OCI-LY7 (cell line): ENCODE results near the gene DCC. TPM values are rescaled to one million over a fixed set of nuclear protein-coding genes. Genes with fewer than 3 reads are reported as not detected.

Experiments used
- BruUV-seq: library from RNA; stranded (reverse); fragments of 400-500 nt; replicated peaks from 2 replicates; lab custom pipeline; 2021; lab: Mats Ljungman, UMichigan
- CTCF ChIA-PET: fragments of 300-600 bp; sonication (Branson Sonifier 250); formaldehyde crosslinking; loops from one replicate; lab custom pipeline; 2022; ENCODE audit warnings: antibody characterized with exemption; ENCODE audit not compliant: unreplicated experiment; lab: Charles Lee
- POLR2A ChIA-PET: fragments of 300-600 bp; sonication (Branson Sonifier 250); formaldehyde crosslinking; loops from one replicate; lab custom pipeline; 2022; ENCODE audit warnings: antibody characterized with exemption; lab: Charles Lee
- DNase-seq: peaks from one replicate; pipeline ENCODE4 v3.0.0-alpha.2; 2015; ENCODE audit warnings: low spot score
- H2AFZ ChIP-seq: fragments of 200-600 bp; sonication (generic), shearing (Covaris generic); 2 replicates; pipeline ENCODE4 v1.6.1; 2014; ENCODE audit warnings: mild to moderate bottlenecking, antibody characterized with exemption, low read length, moderate library complexity
- H3K27ac ChIP-seq: fragments of 200-600 bp; sonication (generic); 2 replicates; pipeline ENCODE4 v1.5.1; 2014; ENCODE audit warnings: mixed run types, low read depth, mild to moderate bottlenecking, moderate library complexity, low read length, inconsistent platforms; ENCODE audit not compliant: poor library complexity, severe bottlenecking
- H3K36me3 ChIP-seq: fragments of 200-600 bp; sonication (generic); 2 replicates; pipeline ENCODE4 v1.6.1; 2014; ENCODE audit warnings: mild to moderate bottlenecking, antibody characterized with exemption, low read length, moderate library complexity, mixed read lengths; ENCODE audit not compliant: insufficient read depth
- H3K4me1 ChIP-seq: fragments of 200-600 bp; sonication (generic); 2 replicates; pipeline ENCODE4 v1.5.1; 2014; ENCODE audit warnings: mild to moderate bottlenecking, low read length; ENCODE audit not compliant: insufficient read depth, poor library complexity, severe bottlenecking
- H3K4me2 ChIP-seq: fragments of 200-600 bp; sonication (generic); 2 replicates; pipeline ENCODE4 v1.6.1; 2014; ENCODE audit warnings: mild to moderate bottlenecking, low read length
- H3K4me3 ChIP-seq: fragments of 200-600 bp; sonication (generic); 2 replicates; pipeline ENCODE4 v1.5.1; 2014; ENCODE audit warnings: mild to moderate bottlenecking, low read depth, low read length; ENCODE audit not compliant: poor library complexity, severe bottlenecking
- H3K79me2 ChIP-seq: fragments of 200-600 bp; sonication (generic); 2 replicates; pipeline ENCODE4 v1.6.1; 2016; ENCODE audit warnings: low read depth, mild to moderate bottlenecking, low read length, moderate library complexity, mixed read lengths; ENCODE audit not compliant: insufficient read depth
- H3K9me2 ChIP-seq: fragments of 200-600 bp; sonication (generic); 2 replicates; pipeline ENCODE4 v1.6.1; 2016; ENCODE audit warnings: mild to moderate bottlenecking, low read length, mixed read lengths; ENCODE audit not compliant: insufficient read depth
- H3K9me3 ChIP-seq: fragments of 200-600 bp; sonication (generic); 2 replicates; pipeline ENCODE4 v1.6.1; 2014; ENCODE audit warnings: mild to moderate bottlenecking, mixed run types, low read length, mixed read lengths
- H4K20me1 ChIP-seq: fragments of 200-600 bp; sonication (generic); 2 replicates; pipeline ENCODE4 v1.6.1; 2014; ENCODE audit warnings: mild to moderate bottlenecking, antibody characterized with exemption, low read length, moderate library complexity, mixed read lengths; ENCODE audit not compliant: insufficient read depth
- EZH2phosphoT487 ChIP-seq: fragments of 200-600 bp; sonication (generic); IDR thresholded peaks from 2 replicates; pipeline ENCODE4 v1.6.1; 2018; ENCODE audit warnings: low read depth, borderline replicate concordance, mild to moderate bottlenecking, mixed run types, antibody characterized with exemption, low read length, moderate library complexity, mixed read lengths
- intact Hi-C: fragments of 100-400 bp; cut with micrococcal nuclease; formaldehyde crosslinking; loops from one replicate; pipeline ENCODE4 v1.10.0; 2022; ENCODE audit not compliant: unreplicated experiment
- total RNA-seq, 2 experiments: library from RNA; depleted of rRNA in 1 of 2; stranded (reverse); fragments of >200 nt in 1 of 2; shearing (Covaris generic) in 1 of 2; gene quantifications; 2 replicates each; pipeline ENCODE4 v1.2.3, GENCODE V29; 2014 to 2022
- TF ChIP-seq, protein P1 (sequence below): fragments of 200-600 bp; sonication (generic); conservative IDR thresholded peaks from 2 replicates; pipeline ENCODE4 v1.5.1; 2014; ENCODE audit warnings: mild to moderate bottlenecking, antibody characterized with exemption, low read length, moderate library complexity, mixed read lengths

Gene DCC
- total RNA-seq, 2 experiments from 2014 or later, result not detected

DNA sequence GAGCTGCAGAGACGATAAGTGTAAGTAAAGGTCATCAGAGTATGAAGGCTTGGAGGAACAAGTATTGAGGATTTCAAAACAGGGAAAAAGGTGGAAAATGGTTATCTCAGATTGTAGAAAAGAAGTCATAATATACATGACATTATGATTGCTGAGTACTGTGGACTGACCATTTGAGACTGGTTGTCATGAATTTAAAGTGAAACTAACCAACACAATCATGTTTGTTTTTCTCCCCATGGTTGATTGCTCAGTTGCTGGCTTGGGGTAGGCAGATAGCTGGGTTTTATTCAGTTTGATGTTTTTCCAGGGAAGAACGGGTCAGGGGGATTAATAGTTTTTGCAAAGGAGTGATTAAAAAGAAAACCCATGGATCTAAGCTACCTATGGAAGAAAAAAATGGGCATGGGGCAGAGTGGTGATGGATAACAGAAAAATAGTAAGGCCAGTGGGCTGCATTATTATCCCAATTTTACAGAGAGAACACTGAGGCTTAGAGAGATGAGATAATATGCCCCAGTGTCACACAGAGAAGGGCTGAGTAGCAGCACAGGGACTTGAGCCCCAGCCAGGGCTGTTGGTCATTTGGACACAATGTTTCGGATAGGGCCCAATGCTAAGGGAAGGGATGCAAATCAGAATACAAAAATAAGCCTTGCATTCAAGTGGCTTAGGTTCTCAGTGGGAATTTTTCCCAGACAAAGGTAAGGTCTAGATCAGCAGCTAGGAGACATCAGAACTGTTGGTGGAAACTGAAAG, 885.7 kb downstream of the DCC start:
- H3K9me3 ChIP-seq, result no peaks in the 10 kb centered on the region
- H3K4me1 ChIP-seq, result no peaks in the 10 kb centered on the region
- H4K20me1 ChIP-seq, result no peaks in the 10 kb centered on the region
- no peaks in the 10 kb centered on the region for H3K79me2 ChIP-seq
- DNase-seq, result no peak
- H3K4me2 ChIP-seq, result no peak overlapping the region
- intact Hi-C loops, result no loop called here
- no peaks in the 10 kb centered on the region for H3K9me2 ChIP-seq
- TF ChIP-seq, protein P1, sequence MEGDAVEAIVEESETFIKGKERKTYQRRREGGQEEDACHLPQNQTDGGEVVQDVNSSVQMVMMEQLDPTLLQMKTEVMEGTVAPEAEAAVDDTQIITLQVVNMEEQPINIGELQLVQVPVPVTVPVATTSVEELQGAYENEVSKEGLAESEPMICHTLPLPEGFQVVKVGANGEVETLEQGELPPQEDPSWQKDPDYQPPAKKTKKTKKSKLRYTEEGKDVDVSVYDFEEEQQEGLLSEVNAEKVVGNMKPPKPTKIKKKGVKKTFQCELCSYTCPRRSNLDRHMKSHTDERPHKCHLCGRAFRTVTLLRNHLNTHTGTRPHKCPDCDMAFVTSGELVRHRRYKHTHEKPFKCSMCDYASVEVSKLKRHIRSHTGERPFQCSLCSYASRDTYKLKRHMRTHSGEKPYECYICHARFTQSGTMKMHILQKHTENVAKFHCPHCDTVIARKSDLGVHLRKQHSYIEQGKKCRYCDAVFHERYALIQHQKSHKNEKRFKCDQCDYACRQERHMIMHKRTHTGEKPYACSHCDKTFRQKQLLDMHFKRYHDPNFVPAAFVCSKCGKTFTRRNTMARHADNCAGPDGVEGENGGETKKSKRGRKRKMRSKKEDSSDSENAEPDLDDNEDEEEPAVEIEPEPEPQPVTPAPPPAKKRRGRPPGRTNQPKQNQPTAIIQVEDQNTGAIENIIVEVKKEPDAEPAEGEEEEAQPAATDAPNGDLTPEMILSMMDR, result no peak
- no peak overlapping the region for H3K4me3 ChIP-seq
- no TSS peak for BruUV-seq
- H2AFZ ChIP-seq, result no peak overlapping the region
- no peak overlapping the region for H3K27ac ChIP-seq
- ChIA-PET CTCF (no interaction called here), POLR2A (no interaction called here)
- no peaks in the 10 kb centered on the region for H3K36me3 ChIP-seq

DNA sequence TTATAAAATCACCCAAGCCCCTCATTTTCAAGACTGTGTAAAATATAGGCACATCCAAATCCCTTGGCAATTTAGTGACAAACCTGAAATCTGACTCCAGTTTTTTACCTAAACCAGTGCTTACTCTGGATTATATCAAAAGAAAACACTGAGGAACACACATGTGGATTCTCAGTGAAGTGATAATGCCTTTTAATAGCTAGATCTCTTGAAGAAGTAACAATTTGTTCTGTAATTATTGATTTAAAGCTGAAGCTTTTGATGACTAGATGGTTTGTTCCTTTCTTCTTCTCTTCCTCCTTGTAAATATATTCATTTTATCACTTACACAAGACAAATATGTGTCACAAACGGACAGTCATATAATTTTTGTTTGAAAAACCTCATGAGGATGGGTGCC, 894.6 kb downstream of the DCC start:
- ChIA-PET POLR2A (no interaction called here), CTCF (no interaction called here)
- H3K4me2 ChIP-seq, result no peak overlapping the region
- H3K27ac ChIP-seq, result no peak overlapping the region
- no peaks in the 10 kb centered on the region for H3K36me3 ChIP-seq
- intact Hi-C loops, result no loop called here
- H3K4me3 ChIP-seq, result no peak overlapping the region
- H2AFZ ChIP-seq, result no peak overlapping the region
- H4K20me1 ChIP-seq, result no peaks in the 10 kb centered on the region
- TF ChIP-seq, protein P1, result no peak
- TF ChIP-seq EZH2phosphoT487, result no peak
- BruUV-seq, result no TSS peak
- H3K9me3 ChIP-seq, result no peaks in the 10 kb centered on the region
- H3K79me2 ChIP-seq, result no peaks in the 10 kb centered on the region
- no peak for DNase-seq
- no peaks in the 10 kb centered on the region for H3K4me1 ChIP-seq
- H3K9me2 ChIP-seq, result no peaks in the 10 kb centered on the region

DNA sequence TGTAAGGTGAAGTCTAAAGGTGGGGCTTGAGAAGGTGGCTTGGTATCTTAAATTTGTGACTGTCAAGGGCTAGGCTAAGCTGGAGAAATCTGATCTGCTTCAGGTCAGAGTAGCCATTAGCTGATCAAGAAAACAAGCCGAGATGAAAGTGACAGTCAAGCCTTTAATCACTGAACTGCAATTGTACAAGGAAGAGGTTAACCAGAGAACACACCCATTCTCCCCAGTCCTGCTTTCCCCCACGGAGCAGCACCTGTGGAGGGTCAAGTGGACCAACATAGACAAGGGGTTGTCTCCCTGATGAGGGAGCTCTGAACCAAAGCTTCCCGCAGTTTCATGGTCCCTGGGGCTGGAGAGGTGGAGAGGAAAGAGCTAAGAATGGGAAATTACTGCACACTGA, 901.2 kb downstream of the DCC start:
- Histone ChIP-seq H3K27ac (no peak overlapping the region), H3K9me3 (no peaks in the 10 kb centered on the region), H2AFZ (no peak overlapping the region), H3K4me3 (no peak overlapping the region), H3K4me1 (no peaks in the 10 kb centered on the region), H3K36me3 (no peaks in the 10 kb centered on the region), H3K4me2 (no peak overlapping the region), H4K20me1 (no peaks in the 10 kb centered on the region), H3K9me2 (no peaks in the 10 kb centered on the region), H3K79me2 (no peaks in the 10 kb centered on the region)
- no TSS peak for BruUV-seq
- POLR2A ChIA-PET, result no interaction called here
- CTCF ChIA-PET, result no interaction called here
- TF ChIP-seq, protein P1, result no peak
- TF ChIP-seq EZH2phosphoT487, result no peak
- intact Hi-C loops, result no loop called here
- DNase-seq, result no peak
